Left cardiac atrium (tissue), 4 donors: ENCODE measurements around the gene CBFA2T3. TPM values are rescaled to one million over a fixed set of nuclear protein-coding genes. Genes with fewer than 3 reads are reported as not detected.

Experiments used
- ATAC-seq, 2 donors: fragments of 200-7000 bp; cut with Tn5 transposase; one replicate each; pipeline ENCODE4 v1.9.1; 2020; ENCODE audit warnings: mild to moderate bottlenecking in 2 of 2, moderate library complexity in 2 of 2
- DNase-seq: peaks from one replicate; pipeline ENCODE4 v3.0.0-alpha.2; 2020
- intact Hi-C, 2 donors: fragments of 100-400 bp; cut with DNase I; formaldehyde crosslinking; loops; one replicate each; pipeline versions ENCODE4 v1.14.1 to v1.15.1; 2022 to 2023
- total RNA-seq, 2 donors: library from RNA; stranded (reverse); fragmentation: NEBNext Ultra II Directional; extraction: Animal tissue kit (Norgen Biotek cat#: 25700); gene quantifications; one replicate each; pipeline ENCODE4 v1.2.1, GENCODE V29; 2021
- donor health status: DM: no; HTN: yes; CAD: no.
- donor health status: DM: no; HTN: yes; CAD: no; lungs with severe emphysema.
- donor health status: DM: yes; HTN: yes; CAD: no.
- donor health status: Dilated cardiomyopathy.

Gene CBFA2T3
- total RNA-seq, 2 donors from 2014 or later, result 6.5 to 6.6 TPM

DNA sequence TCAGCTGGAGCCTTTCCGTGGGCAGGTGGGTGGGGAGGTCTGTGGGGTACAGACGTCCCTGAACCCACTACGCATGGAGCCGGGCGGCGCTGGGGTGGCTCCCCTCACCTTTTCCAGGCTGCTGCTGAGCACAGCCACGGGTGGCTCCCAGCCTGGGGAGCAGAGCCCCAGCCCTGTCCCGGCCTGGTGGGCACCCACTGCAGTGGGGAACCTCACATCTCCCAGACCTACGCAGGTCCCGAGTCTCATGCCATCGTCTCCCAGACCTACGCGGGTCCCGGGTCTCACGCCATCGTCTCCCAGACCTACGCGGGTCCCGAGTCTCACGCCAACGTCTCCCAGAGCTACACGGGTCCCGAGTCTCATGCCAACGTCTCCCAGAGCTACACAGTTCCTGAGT, 148.3 kb downstream of the CBFA2T3 start:
- no peak for DNase-seq
- intact Hi-C loops, result no loop called here
- ATAC-seq, result no peak

DNA sequence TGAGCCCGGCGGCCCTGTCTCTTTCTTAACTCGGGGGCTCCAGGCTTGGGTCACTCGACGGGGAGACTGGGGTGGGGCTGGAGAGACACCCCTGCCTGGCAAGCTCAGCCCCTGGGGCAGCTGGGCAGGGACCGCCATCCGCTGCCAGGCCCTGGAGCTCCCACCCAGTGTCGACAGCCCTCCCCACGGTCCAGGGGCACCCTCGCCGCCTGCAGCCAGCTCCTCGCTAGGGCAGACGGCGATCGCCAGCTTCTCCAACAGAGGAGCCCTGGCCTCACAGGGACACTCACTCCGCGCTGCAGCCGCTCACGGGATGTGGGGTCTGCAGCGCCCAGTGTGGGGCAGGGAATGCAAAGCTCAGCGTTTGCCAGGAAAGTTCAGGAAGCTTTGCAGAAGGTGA, 149.3 kb downstream of the CBFA2T3 start:
- intact Hi-C loops, result no loop called here
- DNase-seq (no peak), ATAC-seq (no peak)

DNA sequence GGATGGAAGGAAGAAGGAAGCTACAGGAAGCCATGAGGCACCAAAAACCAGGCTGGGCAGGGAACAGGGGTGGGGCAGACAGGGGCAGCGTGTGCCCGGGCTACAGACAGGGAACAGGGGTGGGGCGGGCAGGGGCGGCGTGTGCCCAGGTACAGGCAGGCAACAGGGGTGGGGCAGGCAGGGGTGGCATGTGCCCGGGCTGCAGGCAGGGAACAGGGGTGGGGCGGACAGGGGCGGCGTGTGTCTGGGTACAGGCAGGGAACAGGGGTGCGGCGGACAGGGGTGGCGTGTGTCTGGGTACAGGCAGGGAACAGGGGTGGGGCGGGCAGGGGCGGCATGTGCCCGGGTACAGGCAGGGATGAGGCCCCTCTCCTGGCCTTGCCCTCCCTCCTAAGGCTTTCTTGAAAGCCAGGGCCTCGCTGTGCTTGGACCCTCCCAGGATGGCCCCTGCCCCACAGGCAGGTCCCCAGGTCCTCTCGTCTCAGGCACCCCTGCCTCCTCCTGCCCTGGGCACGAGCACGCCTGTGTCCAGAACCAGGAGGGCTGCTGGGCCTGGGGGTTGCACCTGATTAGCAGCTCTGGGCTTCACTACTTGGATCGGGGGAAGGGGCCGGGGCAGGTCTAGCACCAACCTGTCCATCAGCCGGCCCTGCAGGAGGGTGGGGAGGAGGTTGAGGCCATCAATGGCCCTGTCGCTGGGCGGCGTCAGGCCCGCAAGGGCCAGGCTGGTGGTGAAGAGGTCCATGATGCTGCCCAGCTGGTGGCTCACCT, 150.8 kb downstream of the CBFA2T3 start:
- intact Hi-C loops, result no loop called here
- no peak for DNase-seq
- ATAC-seq, result no peak

DNA sequence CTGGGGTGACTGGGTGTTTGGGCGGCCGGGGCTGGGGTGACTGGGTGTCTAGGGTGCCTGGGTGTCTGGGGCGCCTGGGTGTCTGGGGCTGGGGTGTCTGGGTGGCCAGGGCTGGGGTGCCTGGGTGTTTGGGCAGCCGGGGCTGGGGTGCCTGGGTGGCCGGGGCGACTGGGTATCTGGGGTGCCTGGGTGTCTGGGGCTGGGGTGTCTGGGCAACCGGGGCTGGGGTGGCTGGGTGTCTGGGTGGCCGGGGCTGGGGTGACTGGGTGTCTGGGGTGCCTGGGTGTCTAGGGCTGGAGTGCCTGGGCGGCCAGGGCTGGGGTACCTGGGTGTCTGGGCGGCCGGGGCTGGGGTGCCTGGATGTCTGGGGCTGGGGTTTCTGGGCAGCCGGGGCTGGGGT, 151.9 kb downstream of the CBFA2T3 start:
- ATAC-seq (no peak), DNase-seq (no peak)
- intact Hi-C loops, result no loop called here

Other genes with a start within 250 kb of the CBFA2T3 start
- 10 to 100 TPM; 50.6 to 63.6 TPM for gene PIEZO1, start 192.0 kb downstream of the CBFA2T3 start, total RNA-seq
- 1 to 10 TPM; 1.0 to 2.3 TPM for gene CDT1, start 173.4 kb downstream of the CBFA2T3 start, total RNA-seq
- gene APRT, start 165.3 kb downstream of the CBFA2T3 start, total RNA-seq, result 10 to 100 TPM; 63.8 to 64.2 TPM
- 10 to 100 TPM; 17.1 to 19.0 TPM for gene GALNS, start 120.3 kb downstream of the CBFA2T3 start, total RNA-seq
- gene TRAPPC2L, start 120.1 kb downstream of the CBFA2T3 start, total RNA-seq, result 10 to 100 TPM; 46.0 to 54.3 TPM
- not detected for gene PABPN1L, start 110.5 kb downstream of the CBFA2T3 start, total RNA-seq
- gene ACSF3, start 116.6 kb upstream of the CBFA2T3 start, total RNA-seq, result 10 to 100 TPM; 14.9 to 16.2 TPM
- under 1 TPM in 1 of 2 donors, not detected in 1; 0.09 TPM for gene CDH15, start 194.5 kb upstream of the CBFA2T3 start, total RNA-seq
- gene SLC22A31, start 223.3 kb upstream of the CBFA2T3 start, total RNA-seq, result under 1 TPM in 1 of 2 donors, not detected in 1; 0.27 TPM
- 1 to 10 TPM; 7.5 to 9.8 TPM for gene ZNF778, start 240.5 kb upstream of the CBFA2T3 start, total RNA-seq